Measurements from ENCODE around the gene GSN.

- TF ChIP-seq EZH2 (IDR thresholded peaks at IDR 0.05) (no peak), POLR2AphosphoS5 (IDR thresholded peaks at IDR 0.05; ENCODE audit: borderline replicate concordance, low read depth, low read length) (no peak)
Observed at GRCh38 chr9:121289026-121289771, 21.2 kb downstream of the GSN start.
